Neuronal stem cell (in vitro differentiated cells): Measurements from ENCODE around the gene STEAP1B. TPM values are rescaled to one million over a fixed set of nuclear protein-coding genes. Genes with fewer than 3 reads are reported as not detected.
"Not testable (repeated sequence)": the region's sequence is repeated elsewhere in the genome, so short reads cannot be mapped to it uniquely, and the experiment has no call there.

Experiments
- DNase-seq: peaks from one replicate; pipeline ENCODE4 v3.0.0-alpha.2; 2013; ENCODE audit warnings: low spot score
- H2AFZ ChIP-seq: one replicate; pipeline ENCODE4 v1.6.1; 2013; ENCODE audit warnings: mild to moderate bottlenecking, low read length, inconsistent platforms
- H2AK5ac ChIP-seq: 2 replicates; pipeline ENCODE4 v1.6.1; 2013; ENCODE audit warnings: low read depth, mild to moderate bottlenecking, inconsistent platforms, low read length, moderate library complexity, mixed read lengths
- H2BK120ac ChIP-seq: 2 replicates; pipeline ENCODE4 v1.6.1; 2013; ENCODE audit warnings: low read depth, mild to moderate bottlenecking, inconsistent platforms, low read length, moderate library complexity, mixed read lengths
- H2BK12ac ChIP-seq: one replicate; pipeline ENCODE4 v1.6.1; 2013; ENCODE audit warnings: low read length, inconsistent platforms
- H2BK15ac ChIP-seq: 2 replicates; pipeline ENCODE4 v1.6.1; 2013; ENCODE audit warnings: mild to moderate bottlenecking, low read length, inconsistent platforms, mixed read lengths
- H2BK5ac ChIP-seq: one replicate; pipeline ENCODE4 v1.6.1; 2013; ENCODE audit warnings: inconsistent platforms, mild to moderate bottlenecking, low read length, moderate library complexity
- H3K14ac ChIP-seq: one replicate; pipeline ENCODE4 v1.6.1; 2013; ENCODE audit warnings: low read length, inconsistent platforms
- H3K18ac ChIP-seq: 2 replicates; pipeline ENCODE4 v1.6.1; 2013; ENCODE audit warnings: low read length, inconsistent platforms
- H3K23ac ChIP-seq: 2 replicates; pipeline ENCODE4 v1.6.1; 2013; ENCODE audit warnings: low read depth, mild to moderate bottlenecking, mixed read lengths, low read length, inconsistent platforms; ENCODE audit not compliant: poor library complexity
- H3K27ac ChIP-seq: replicated peaks from 3 replicates; pipeline ENCODE4 v1.5.1; 2013; ENCODE audit warnings: low read length, inconsistent platforms
- H3K27me3 ChIP-seq, 3 experiments: 2 replicates each; pipeline ENCODE4 v1.6.1; 2013; ENCODE audit warnings: low read length in 3 of 3, mild to moderate bottlenecking in 2 of 3, inconsistent platforms in 1 of 3, low read depth in 1 of 3, mixed read lengths in 1 of 3, moderate library complexity in 1 of 3; ENCODE audit not compliant: control insufficient read depth in 3 of 3, insufficient read depth in 3 of 3
- H3K36me3 ChIP-seq, 2 donors: replicated peaks in 1 of 2; 2 replicates each; pipeline ENCODE4 v1.6.1; 2013; ENCODE audit warnings: low read length in 2 of 2; ENCODE audit not compliant: control insufficient read depth in 2 of 2, insufficient read depth in 2 of 2
- H3K4ac ChIP-seq: 2 replicates; pipeline ENCODE4 v1.6.1; 2013; ENCODE audit warnings: inconsistent platforms, mild to moderate bottlenecking, low read length, moderate library complexity
- H3K4me1 ChIP-seq, 2 donors: 1 replicate in 1 of 2; 2 replicates in 1 of 2; pipeline ENCODE4 v1.6.1; 2013; ENCODE audit warnings: low read length in 2 of 2, low read depth in 1 of 2; ENCODE audit not compliant: control insufficient read depth in 2 of 2, insufficient read depth in 1 of 2
- H3K4me2 ChIP-seq: one replicate; pipeline ENCODE4 v1.6.1; 2013; ENCODE audit warnings: mild to moderate bottlenecking, low read length, inconsistent platforms; ENCODE audit not compliant: insufficient read depth, poor library complexity, severe bottlenecking
- H3K4me3 ChIP-seq, 2 donors: 2 replicates each; pipeline ENCODE4 v1.5.1; 2013; ENCODE audit warnings: low read length in 2 of 2, mild to moderate bottlenecking in 2 of 2, inconsistent platforms in 1 of 2, moderate library complexity in 1 of 2
- H3K79me1 ChIP-seq: one replicate; pipeline ENCODE4 v1.6.1; 2013; ENCODE audit warnings: low read depth, mild to moderate bottlenecking, inconsistent platforms, low read length, moderate library complexity
- H3K9ac ChIP-seq: one replicate; pipeline ENCODE4 v1.6.1; 2013; ENCODE audit warnings: mild to moderate bottlenecking, low read depth, low read length, inconsistent platforms; ENCODE audit not compliant: poor library complexity
- H3K9me3 ChIP-seq, 2 donors: replicated peaks in 1 of 2; 2 replicates each; pipeline versions ENCODE3 to v1.6.1; 2013; ENCODE audit warnings: low read length in 2 of 2, mild to moderate bottlenecking in 2 of 2, inconsistent platforms in 1 of 2, low read depth in 1 of 2, mixed read lengths in 1 of 2, moderate library complexity in 1 of 2; ENCODE audit not compliant: control insufficient read depth in 2 of 2, insufficient read depth in 1 of 2
- H4K8ac ChIP-seq: one replicate; pipeline ENCODE4 v1.6.1; 2013; ENCODE audit warnings: low read depth, mild to moderate bottlenecking, inconsistent platforms, low read length, moderate library complexity
- H4K91ac ChIP-seq: one replicate; pipeline ENCODE4 v1.6.1; 2013; ENCODE audit warnings: low read length, low read depth, mild to moderate bottlenecking, inconsistent platforms; ENCODE audit not compliant: poor library complexity
- WGBS, 2 donors: extraction: QIAGEN DNeasy Blood & Tissue Kit; methylation state at CpG; one replicate each; pipeline ENCODE4 v1.1.7; 2013; ENCODE audit warnings: missing lambda C conversion rate in 2 of 2, mixed read lengths in 1 of 2; ENCODE audit not compliant: insufficient read length in 2 of 2, insufficient replicate concordance in 1 of 2; ENCODE audit errors: extremely low coverage in 2 of 2; 5-methylcytosine and 5-hydroxymethylcytosine counted together
- polyA plus RNA-seq, 2 experiments: library from polyadenylated mRNA; stranded (reverse); fragments of 200-250 nt; gene quantifications; one replicate each; pipeline ENCODE4 v1.2.3, GENCODE V29; 2013

The STEAP1B gene
- 2.8 TPM for polyA plus RNA-seq (2013, experiment 1 of 2)
- polyA plus RNA-seq (2013, experiment 2 of 2) = 3.0 TPM

DNA sequence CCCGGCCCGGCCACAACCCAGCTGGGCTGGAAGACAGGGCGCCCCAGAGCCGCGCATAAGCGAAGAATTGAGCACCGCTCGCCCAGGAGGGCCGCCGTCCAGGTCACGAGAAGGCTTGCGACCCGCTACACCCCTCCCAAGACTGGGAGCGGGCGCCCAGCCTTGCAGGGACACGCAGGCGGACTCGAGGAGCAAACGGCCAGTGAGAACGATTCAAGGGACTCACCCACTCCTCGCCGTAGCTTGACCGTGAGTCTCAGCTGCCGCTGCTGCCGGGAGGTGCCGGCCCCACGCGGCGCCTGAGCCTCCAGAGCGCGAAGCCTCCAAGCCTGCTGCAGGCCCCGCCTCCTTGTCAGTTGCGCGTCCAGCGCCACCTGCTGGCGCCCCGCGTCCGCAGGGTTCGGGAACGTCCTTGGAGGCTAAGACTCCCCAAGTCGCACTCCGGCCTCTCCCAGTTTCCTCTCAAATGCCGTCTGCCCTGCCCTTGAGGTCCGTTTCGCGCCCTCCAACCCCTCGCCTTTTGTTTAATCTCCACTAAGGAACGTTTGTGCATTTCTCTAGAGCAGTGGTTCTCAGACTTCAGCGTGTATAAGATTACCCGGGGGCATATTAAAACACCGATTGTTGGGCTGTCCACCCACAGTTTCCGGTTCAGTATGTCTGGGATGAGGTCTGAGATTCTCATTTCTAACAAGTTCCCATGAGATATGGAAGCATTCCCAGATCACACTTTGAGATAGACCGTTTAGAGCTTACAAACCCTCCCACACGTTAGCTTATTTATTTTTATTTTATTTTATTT lies at the start of gene STEAP1B:
TSS of gene STEAP1B (minus strand) at position 301 of the 802 bp plus-strand sequence. CDS start 5,333 bp downstream, outside the sequence.
- Histone ChIP-seq H3K4me3 (peak within 1 kb of the TSS in 1 of 2 donors; percentile 78), H3K18ac (peak within 1 kb of the TSS; percentile 69), H3K4me2 (peak within 1 kb of the TSS; percentile 37), H3K9ac (peak within 1 kb of the TSS; percentile 86)
- H2BK5ac ChIP-seq, H4K8ac ChIP-seq, H2BK15ac ChIP-seq, H3K4me1 ChIP-seq, H3K27ac ChIP-seq, H3K14ac ChIP-seq, H3K36me3 ChIP-seq, H2AFZ ChIP-seq, H3K9me3 ChIP-seq, H2BK120ac ChIP-seq, H2BK12ac ChIP-seq, H3K79me1 ChIP-seq, H3K27me3 ChIP-seq, H4K91ac ChIP-seq, H2AK5ac ChIP-seq, H3K4ac ChIP-seq, H3K23ac ChIP-seq: not testable (repeated sequence)
- peak; percentile 90 for DNase-seq
- WGBS, 2 donors = no CpG with 5 or more reads among the region's 55 CpGs

DNA sequence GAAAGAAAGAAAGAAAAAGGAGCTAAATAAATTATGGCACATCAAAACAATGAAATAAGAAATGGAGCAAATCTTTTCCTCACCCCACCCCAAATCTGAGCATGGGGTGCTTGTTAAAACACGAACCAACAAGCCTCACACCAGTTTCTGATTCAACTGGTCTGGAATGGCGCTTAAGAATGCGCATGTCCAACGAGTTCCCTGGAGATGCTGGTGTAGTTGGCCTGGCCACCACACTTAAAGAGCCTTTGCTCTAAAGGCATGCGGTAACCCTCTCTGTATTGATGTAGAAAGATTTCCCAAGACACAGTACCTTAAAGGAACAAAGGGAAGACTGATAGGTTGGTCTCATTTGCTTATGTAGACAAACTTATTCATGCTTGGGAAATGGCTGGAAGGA lies 49.1 kb upstream of the STEAP1B start:
- no peak overlapping the region for H3K9ac ChIP-seq
- H2BK5ac ChIP-seq = no peak overlapping the region
- H2BK120ac ChIP-seq = no peak overlapping the region
- no peak overlapping the region for H3K4me3 ChIP-seq
- H4K91ac ChIP-seq = no peak overlapping the region
- peak overlapping the region; percentile 78 for H2AFZ ChIP-seq
- no peak overlapping the region for H3K18ac ChIP-seq
- WGBS, 2 donors = no CpG with 5 or more reads among the region's 5 CpGs
- peaks cover 0 to 41% (median 4%) of the 10 kb centered on the region in 3 experiments for H3K27me3 ChIP-seq
- H2AK5ac ChIP-seq = no peak overlapping the region
- no peaks in the 10 kb centered on the region for H3K4me1 ChIP-seq
- peak overlapping the region; percentile 98 for H3K4me2 ChIP-seq
- no peak overlapping the region for H3K14ac ChIP-seq
- no peaks in the 10 kb centered on the region for H3K79me1 ChIP-seq
- DNase-seq = no peak
- no peak overlapping the region for H2BK15ac ChIP-seq
- no peaks in the 10 kb centered on the region for H3K36me3 ChIP-seq
- no peak overlapping the region for H3K27ac ChIP-seq
- no peaks in the 10 kb centered on the region for H3K9me3 ChIP-seq
- no peak overlapping the region for H3K23ac ChIP-seq
- no peak overlapping the region for H3K4ac ChIP-seq
- no peak overlapping the region for H4K8ac ChIP-seq
- H2BK12ac ChIP-seq = no peak overlapping the region

DNA sequence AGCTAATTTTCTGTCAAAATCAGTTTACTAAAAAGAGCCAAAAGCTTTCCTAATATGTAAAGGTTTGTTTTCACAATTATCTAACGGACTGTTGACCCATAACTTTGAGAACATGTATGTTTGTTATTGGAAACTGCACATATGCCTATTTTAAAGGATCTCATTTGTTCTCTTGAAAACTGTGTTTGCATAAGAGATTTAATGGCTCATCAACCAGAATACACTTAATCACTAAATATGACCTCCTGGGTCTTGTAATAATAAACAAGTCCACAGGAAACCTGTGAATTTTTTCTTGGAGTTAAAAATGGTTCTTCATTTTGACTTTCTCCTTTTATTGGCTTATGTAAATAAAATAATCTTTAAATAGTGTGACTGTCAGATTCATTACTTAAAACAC lies 48.3 kb upstream of the STEAP1B start:
- no peak for DNase-seq
- Histone ChIP-seq H3K4me1 (no peaks in the 10 kb centered on the region), H2BK12ac (no peak overlapping the region), H4K91ac (no peak overlapping the region), H3K79me1 (no peaks in the 10 kb centered on the region), H2AK5ac (no peak overlapping the region), H4K8ac (no peak overlapping the region), H3K4ac (no peak overlapping the region), H3K23ac (no peak overlapping the region), H2AFZ (no peak overlapping the region), H3K27me3 (peaks cover 0 to 41% (median 4%) of the 10 kb centered on the region in 3 experiments), H3K9ac (no peak overlapping the region), H3K9me3 (no peaks in the 10 kb centered on the region), H3K27ac (no peak overlapping the region), H2BK120ac (no peak overlapping the region), H2BK5ac (no peak overlapping the region), H3K18ac (no peak overlapping the region), H3K14ac (no peak overlapping the region), H2BK15ac (no peak overlapping the region), H3K4me2 (no peak overlapping the region), H3K36me3 (no peaks in the 10 kb centered on the region), H3K4me3 (no peak overlapping the region)
- no CpG with 5 or more reads among the region's 1 CpG for WGBS, 2 donors

DNA sequence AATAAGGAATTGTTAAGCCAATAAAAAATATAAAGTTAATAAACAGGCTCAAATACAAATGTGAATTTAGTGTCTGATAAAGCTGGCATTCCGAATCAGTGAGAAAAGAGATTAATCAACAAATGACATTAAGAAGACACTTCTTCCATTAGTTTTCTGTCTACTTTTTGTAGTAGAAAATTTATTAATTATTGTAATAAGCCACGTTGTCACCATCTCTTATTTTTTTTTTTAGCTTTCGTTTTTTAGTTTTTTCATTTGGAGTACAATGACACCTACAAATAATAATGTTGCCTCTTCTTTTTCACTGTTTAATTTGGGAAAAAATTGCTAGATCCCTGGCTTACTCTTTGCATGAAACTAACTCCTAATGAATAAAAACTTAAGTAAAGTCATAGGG lies 46.8 kb upstream of the STEAP1B start:
- H3K4me1 ChIP-seq = no peaks in the 10 kb centered on the region
- no peak overlapping the region for H3K14ac ChIP-seq
- no peak overlapping the region for H4K8ac ChIP-seq
- DNase-seq = no peak
- no peak overlapping the region for H3K4me3 ChIP-seq
- H3K36me3 ChIP-seq = no peaks in the 10 kb centered on the region
- no peak overlapping the region for H3K9ac ChIP-seq
- no peak overlapping the region for H3K23ac ChIP-seq
- no CpG with 5 or more reads among the region's 3 CpGs for WGBS, 2 donors
- no peak overlapping the region for H4K91ac ChIP-seq
- H3K4ac ChIP-seq = no peak overlapping the region
- no peak overlapping the region for H3K27ac ChIP-seq
- no peak overlapping the region for H2BK5ac ChIP-seq
- H2BK15ac ChIP-seq = no peak overlapping the region
- H3K27me3 ChIP-seq = peaks cover 0 to 35% (median 4%) of the 10 kb centered on the region in 3 experiments
- no peak overlapping the region for H3K18ac ChIP-seq
- no peak overlapping the region for H2AFZ ChIP-seq
- H3K79me1 ChIP-seq = no peaks in the 10 kb centered on the region
- no peaks in the 10 kb centered on the region for H3K9me3 ChIP-seq
- H2BK12ac ChIP-seq = no peak overlapping the region
- H3K4me2 ChIP-seq = no peak overlapping the region
- H2AK5ac ChIP-seq = no peak overlapping the region
- H2BK120ac ChIP-seq = no peak overlapping the region
